Mammary epithelial cell (primary cell): Measurements from ENCODE around the gene COX7B2.

Experiments used
- EZH2 ChIP-seq: IDR thresholded peaks from 2 replicates; pipeline ENCODE4 v1.6.1; 2012; ENCODE audit warnings: low read length, inconsistent platforms, borderline replicate concordance
- TF ChIP-seq, protein P1 (sequence below), 2 donors: IDR thresholded peaks in 1 of 2; conservative IDR thresholded peaks in 1 of 2; 2 replicates each; pipeline ENCODE4 v1.5.1; 2011 to 2012; ENCODE audit warnings: inconsistent platforms in 2 of 2, low read length in 2 of 2, mild to moderate bottlenecking in 2 of 2, control low read depth in 1 of 2, low read depth in 1 of 2; ENCODE audit not compliant: insufficient read depth in 1 of 2; ENCODE audit errors: extremely low read depth in 1 of 2

DNA sequence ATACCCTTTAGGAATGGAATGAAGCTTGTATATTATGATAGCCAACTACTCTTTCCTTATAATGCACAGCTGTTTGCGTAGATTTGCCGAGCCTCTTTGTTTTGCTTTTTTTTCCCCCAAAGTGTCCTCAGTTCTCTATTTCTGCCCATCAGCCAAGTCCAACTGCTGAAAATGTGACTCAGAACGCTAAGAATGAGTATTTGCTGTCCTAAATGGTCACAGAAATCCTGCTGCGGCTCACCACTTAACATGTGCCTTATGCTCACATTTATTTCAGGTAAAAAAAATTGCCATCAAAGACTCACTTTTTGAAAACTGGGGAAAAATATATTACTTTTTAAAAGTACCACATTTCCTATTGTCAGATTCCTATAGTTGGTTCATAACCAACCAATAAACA lies 47.4 kb upstream of the COX7B2 start:
- no peak for TF ChIP-seq EZH2
- TF ChIP-seq, protein P1, sequence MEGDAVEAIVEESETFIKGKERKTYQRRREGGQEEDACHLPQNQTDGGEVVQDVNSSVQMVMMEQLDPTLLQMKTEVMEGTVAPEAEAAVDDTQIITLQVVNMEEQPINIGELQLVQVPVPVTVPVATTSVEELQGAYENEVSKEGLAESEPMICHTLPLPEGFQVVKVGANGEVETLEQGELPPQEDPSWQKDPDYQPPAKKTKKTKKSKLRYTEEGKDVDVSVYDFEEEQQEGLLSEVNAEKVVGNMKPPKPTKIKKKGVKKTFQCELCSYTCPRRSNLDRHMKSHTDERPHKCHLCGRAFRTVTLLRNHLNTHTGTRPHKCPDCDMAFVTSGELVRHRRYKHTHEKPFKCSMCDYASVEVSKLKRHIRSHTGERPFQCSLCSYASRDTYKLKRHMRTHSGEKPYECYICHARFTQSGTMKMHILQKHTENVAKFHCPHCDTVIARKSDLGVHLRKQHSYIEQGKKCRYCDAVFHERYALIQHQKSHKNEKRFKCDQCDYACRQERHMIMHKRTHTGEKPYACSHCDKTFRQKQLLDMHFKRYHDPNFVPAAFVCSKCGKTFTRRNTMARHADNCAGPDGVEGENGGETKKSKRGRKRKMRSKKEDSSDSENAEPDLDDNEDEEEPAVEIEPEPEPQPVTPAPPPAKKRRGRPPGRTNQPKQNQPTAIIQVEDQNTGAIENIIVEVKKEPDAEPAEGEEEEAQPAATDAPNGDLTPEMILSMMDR (conservative IDR thresholded peaks at IDR 0.05 in 1 of 2, IDR thresholded peaks at IDR 0.05 in 1 of 2; ENCODE audit: extremely low read depth in 1 of 2, insufficient read depth in 1 of 2, low read depth in 1 of 2, low read length in 2 of 2): no peak
